H1 (cell line): ENCODE results near the gene MLEC. TPM values are rescaled to one million over a fixed set of nuclear protein-coding genes. Genes with fewer than 3 reads are reported as not detected.

ENCODE experiments used
- CTCF ChIA-PET: fragments of 300-600 bp; sonication (Branson Sonifier 250); formaldehyde crosslinking; loops from one replicate; lab custom pipeline; 2021; ENCODE audit not compliant: partially characterized antibody; lab: Charles Lee
- POLR2A ChIA-PET: fragments of 300-600 bp; sonication (Branson Sonifier 250); formaldehyde crosslinking; loops from one replicate; lab custom pipeline; 2021; ENCODE audit warnings: inconsistent platforms; ENCODE audit not compliant: partially characterized antibody; lab: Charles Lee
- DNase-seq, 2 experiments: peaks; one replicate each; pipeline versions ENCODE4 v3.0.0 to v3.0.0-alpha.2; 2010 to 2022; ENCODE audit warnings: low spot score in 2 of 2, low read depth in 1 of 2, mixed read lengths in 1 of 2
- FAIRE-seq: peaks from 2 replicates; lab custom pipeline; 2011; peaks lifted over from hg19 to GRCh38; lab: Jason Lieb, UNC
- H2AFZ ChIP-seq: 2 replicates; pipeline ENCODE4 v1.8.1; 2012; ENCODE audit warnings: low read length, inconsistent platforms
- H2AK5ac ChIP-seq: 2 replicates; pipeline ENCODE4 v1.6.1; 2013; ENCODE audit warnings: low read depth, low read length
- H2BK120ac ChIP-seq: replicated peaks from 2 replicates; pipeline ENCODE3; 2013; ENCODE audit warnings: low read depth, low read length, inconsistent platforms
- H2BK12ac ChIP-seq: 2 replicates; pipeline ENCODE4 v1.6.1; 2013; ENCODE audit warnings: low read depth, low read length
- H2BK15ac ChIP-seq: 2 replicates; pipeline ENCODE4 v1.6.1; 2013; ENCODE audit warnings: low read length
- H2BK20ac ChIP-seq: 2 replicates; pipeline ENCODE4 v1.6.1; 2013; ENCODE audit warnings: low read length
- H2BK5ac ChIP-seq: 2 replicates; pipeline ENCODE4 v1.6.1; 2013; ENCODE audit warnings: low read depth, low read length
- H3K14ac ChIP-seq: 2 replicates; pipeline ENCODE4 v1.6.1; 2013; ENCODE audit warnings: inconsistent platforms; ENCODE audit not compliant: insufficient read length
- H3K18ac ChIP-seq: 2 replicates; pipeline ENCODE4 v1.6.1; 2013; ENCODE audit warnings: low read length; ENCODE audit errors: extremely low read depth
- H3K23ac ChIP-seq: 2 replicates; pipeline ENCODE4 v1.6.1; 2013; ENCODE audit warnings: inconsistent platforms; ENCODE audit not compliant: insufficient read length
- H3K23me2 ChIP-seq: 2 replicates; pipeline ENCODE4 v1.6.1; 2013; ENCODE audit warnings: low read depth, low read length
- H3K27ac ChIP-seq: 2 replicates; pipeline ENCODE4 v1.6.1; 2011; ENCODE audit warnings: low read depth, low read length, inconsistent platforms
- H3K27me3 ChIP-seq, 4 experiments: replicated peaks in 1 of 4; 1 replicate in 1 of 4; 2 replicates in 3 of 4; pipeline versions ENCODE4 v1.6.1 to v1.8.1; 2011 to 2013; ENCODE audit warnings: low read length in 3 of 4, mild to moderate bottlenecking in 3 of 4, inconsistent platforms in 2 of 4, mixed read lengths in 2 of 4, moderate library complexity in 1 of 4; ENCODE audit not compliant: control insufficient read depth in 3 of 4, insufficient read depth in 3 of 4; ENCODE audit errors: extremely low read depth in 1 of 4
- H3K36me3 ChIP-seq, 4 experiments: 2 replicates each; pipeline versions ENCODE4 v1.6.1 to v1.8.1; 2011 to 2013; ENCODE audit warnings: mild to moderate bottlenecking in 4 of 4, low read length in 3 of 4, moderate library complexity in 2 of 4, control low read depth in 1 of 4, inconsistent platforms in 1 of 4; ENCODE audit not compliant: insufficient read depth in 4 of 4, control insufficient read depth in 2 of 4
- H3K4ac ChIP-seq: replicated peaks from 2 replicates; pipeline ENCODE3; 2013; ENCODE audit warnings: low read length, low read depth, mixed read lengths, inconsistent platforms; ENCODE audit not compliant: insufficient read length
- H3K4me1 ChIP-seq, 4 experiments: replicated peaks in 1 of 4; 1 replicate in 1 of 4; 2 replicates in 3 of 4; pipeline versions ENCODE4 v1.6.1 to v1.8.1; 2011 to 2013; ENCODE audit warnings: low read length in 3 of 4, inconsistent platforms in 2 of 4, mixed read lengths in 1 of 4; ENCODE audit not compliant: insufficient read depth in 4 of 4, control insufficient read depth in 3 of 4
- H3K4me2 ChIP-seq, 2 experiments: 2 replicates each; pipeline versions ENCODE4 v1.6.1 to v1.8.1; 2011 to 2013; ENCODE audit warnings: low read depth in 2 of 2, low read length in 2 of 2, control low read depth in 1 of 2, inconsistent platforms in 1 of 2, mild to moderate bottlenecking in 1 of 2; ENCODE audit not compliant: insufficient read depth in 1 of 2
- H3K4me3 ChIP-seq, 4 experiments: fragments of 200-600, 300-600 bp in 1 of 4; sonication (generic), shearing (Covaris generic), sonication (Bioruptor Twin) in 1 of 4; 2 replicates each; pipeline versions ENCODE4 v1.5.1 to v1.8.1; 2011 to 2016; ENCODE audit warnings: low read length in 4 of 4, low read depth in 3 of 4, control low read depth in 2 of 4, inconsistent platforms in 2 of 4, mild to moderate bottlenecking in 2 of 4, mixed read lengths in 1 of 4, moderate library complexity in 1 of 4; ENCODE audit not compliant: insufficient read depth in 2 of 4; ENCODE audit errors: extremely low read depth in 1 of 4
- H3K56ac ChIP-seq: replicated peaks from 2 replicates; pipeline ENCODE3; 2013; ENCODE audit warnings: low read depth, mild to moderate bottlenecking, mixed read lengths, low read length, inconsistent platforms; ENCODE audit not compliant: insufficient read length
- H3K79me1 ChIP-seq: 2 replicates; pipeline ENCODE4 v1.6.1; 2013; ENCODE audit warnings: low read depth, low read length, control low read depth
- H3K79me2 ChIP-seq, 2 experiments: 2 replicates each; pipeline versions ENCODE4 v1.6.1 to v1.8.1; 2012 to 2013; ENCODE audit warnings: low read length in 2 of 2, mild to moderate bottlenecking in 2 of 2, inconsistent platforms in 1 of 2; ENCODE audit not compliant: insufficient read depth in 2 of 2, control insufficient read depth in 1 of 2
- H3K9ac ChIP-seq, 4 experiments: replicated peaks in 1 of 4; 1 replicate in 1 of 4; 2 replicates in 3 of 4; pipeline versions ENCODE4 v1.6.1 to v1.8.1; 2011 to 2013; ENCODE audit warnings: low read depth in 3 of 4, low read length in 3 of 4, control low read depth in 2 of 4, mild to moderate bottlenecking in 2 of 4, moderate library complexity in 2 of 4, inconsistent platforms in 1 of 4; ENCODE audit errors: extremely low read depth in 1 of 4
- H3K9me3 ChIP-seq, 2 experiments: 2 replicates each; pipeline versions ENCODE4 v1.6.1 to v1.8.1; 2012 to 2013; ENCODE audit warnings: mild to moderate bottlenecking in 2 of 2, moderate library complexity in 2 of 2, control low read depth in 1 of 2, inconsistent platforms in 1 of 2, low read depth in 1 of 2, low read length in 1 of 2, mixed read lengths in 1 of 2; ENCODE audit not compliant: insufficient read depth in 2 of 2
- H4K20me1 ChIP-seq, 2 experiments: replicated peaks in 1 of 2; 2 replicates each; pipeline versions ENCODE3 to v1.8.1; 2011 to 2013; ENCODE audit warnings: inconsistent platforms in 2 of 2, low read length in 2 of 2, mild to moderate bottlenecking in 1 of 2; ENCODE audit not compliant: insufficient read depth in 2 of 2, control insufficient read depth in 1 of 2
- H4K5ac ChIP-seq: 2 replicates; pipeline ENCODE4 v1.6.1; 2013; ENCODE audit warnings: low read length, low read depth, mixed read lengths, inconsistent platforms; ENCODE audit not compliant: insufficient read length
- H4K8ac ChIP-seq: 2 replicates; pipeline ENCODE4 v1.8.0; 2013; ENCODE audit warnings: mild to moderate bottlenecking, moderate library complexity, low read length, inconsistent platforms; ENCODE audit not compliant: insufficient read depth; ENCODE audit errors: extremely low read depth
- H4K91ac ChIP-seq: replicated peaks from 2 replicates; pipeline ENCODE3; 2013; ENCODE audit warnings: low read length, mixed read lengths, inconsistent platforms; ENCODE audit not compliant: insufficient read length
- ATF2 ChIP-seq: IDR thresholded peaks from 2 replicates; pipeline ENCODE4 v1.6.1; 2012; ENCODE audit warnings: low read length, inconsistent platforms
- EGR1 ChIP-seq: IDR thresholded peaks from 2 replicates; pipeline ENCODE4 v1.6.1; 2011; ENCODE audit warnings: low read depth, low read length, borderline replicate concordance
- HDAC6 ChIP-seq: IDR thresholded peaks from one replicate; pipeline ENCODE4 v1.7.1; 2012; ENCODE audit warnings: low read depth, mild to moderate bottlenecking, inconsistent platforms, low read length, moderate library complexity
- MAFK ChIP-seq: IDR thresholded peaks from 2 replicates; pipeline ENCODE4 v1.6.1; 2012; ENCODE audit warnings: low read depth, mild to moderate bottlenecking, improper control_type of control experiment, low read length
- RXRA ChIP-seq: IDR thresholded peaks from 2 replicates; pipeline ENCODE4 v1.6.1; 2011; ENCODE audit warnings: low read depth, mild to moderate bottlenecking, low read length, moderate library complexity; ENCODE audit not compliant: insufficient read depth
- SP2 ChIP-seq: IDR thresholded peaks from 2 replicates; pipeline ENCODE4 v1.6.1; 2012; ENCODE audit warnings: mild to moderate bottlenecking, low read length, inconsistent platforms
- TAF1 ChIP-seq: IDR thresholded peaks from 2 replicates; pipeline ENCODE4 v1.6.1; 2011; ENCODE audit warnings: mild to moderate bottlenecking, low read depth, low read length
- TAF7 ChIP-seq: optimal IDR thresholded peaks from 2 replicates; pipeline ENCODE3; 2011; ENCODE audit warnings: low read depth, mild to moderate bottlenecking, inconsistent platforms, low read length, moderate library complexity, borderline replicate concordance
- WGBS, 2 experiments: shearing (Covaris generic) in 1 of 2; methylation state at CpG; one replicate each; pipeline versions ENCODE4 v1.1.6 to v1.1.7; 2013 to 2015; ENCODE audit warnings: low lambda C conversion rate in 2 of 2, mixed read lengths in 2 of 2, inconsistent platforms in 1 of 2, low coverage in 1 of 2, missing lambda C conversion rate in 1 of 2; ENCODE audit not compliant: insufficient replicate concordance in 2 of 2, insufficient coverage in 1 of 2, insufficient read length in 1 of 2; ENCODE audit errors: extremely low coverage in 1 of 2, missing lambda C conversion rate in 1 of 2; 5-methylcytosine and 5-hydroxymethylcytosine counted together
- polyA plus RNA-seq, 7 experiments: library from polyadenylated mRNA; depleted of rRNA in 3 of 7; stranded (reverse) in 5 of 7; unstranded in 2 of 7; fragments of >200 nt in 5 of 7; fragments of 200-250 nt in 2 of 7; gene quantifications; 1 replicate in 5 of 7; 2 replicates in 1 of 7; 4 replicates in 1 of 7; pipeline versions ENCODE4 v1.2.1 to v1.2.3, GENCODE V29; 2011 to 2013; ENCODE audit warnings: missing spikeins in 2 of 7, mixed read lengths in 2 of 7
- total RNA-seq: library from RNA; stranded (reverse); fragmentation: NEBNext Ultra II Directional; extraction: Animal tissue kit (Norgen Biotek cat#: 25700); gene quantifications from 2 replicates; pipeline ENCODE4 v1.2.1, GENCODE V29; 2021
- TF ChIP-seq, protein P1 (sequence below): IDR thresholded peaks from 2 replicates; pipeline ENCODE4 v1.6.1; 2012; ENCODE audit warnings: inconsistent platforms

The MLEC gene
- total and polyA plus RNA-seq, 2 of the 8 experiments (the other 6 are each of a cell fraction or from before 2014, with no cell fraction given), result 37.1 to 260 TPM

GRCh38 chr12:120725659-120726509 lies 38.9 kb downstream of the MLEC start, which contains the start of gene ACADS:
Gene ACADS (plus strand): TSS chr12:120725826. CDS start chr12:120725886, 60 bp downstream.
- Histone ChIP-seq H2BK15ac (no peak within 1 kb of the TSS; the same call in 1 of the 2 replicates), H3K4me3 (peak within 1 kb of the TSS; percentile 48 to 70 (median 62)), H2BK5ac (no peak within 1 kb of the TSS), H3K14ac (no peak within 1 kb of the TSS), H3K4ac (no peak within 1 kb of the TSS), H3K27ac (no peak within 1 kb of the TSS), H3K9ac (peak within 1 kb of the TSS in 3 of 4 experiments; percentile 29 to 44 (median 33); a peak in 5 of 7 replicates), H4K5ac (no peak within 1 kb of the TSS), H2BK12ac (no peak within 1 kb of the TSS), H4K91ac (no peak within 1 kb of the TSS), H3K79me2 (no peaks in the 10 kb centered on the region), H4K20me1 (peaks cover 0 to 6% of the 10 kb centered on the region in 2 experiments), H3K23ac (no peak within 1 kb of the TSS), H2BK120ac (no peak within 1 kb of the TSS), H3K56ac (no peak within 1 kb of the TSS), H3K18ac (0 out of 2 replicates have a peak within 1 kb of the TSS, but pooled peaks have one; percentile 19), H2AK5ac (no peak within 1 kb of the TSS), H2BK20ac (no peak within 1 kb of the TSS), H3K23me2 (peaks cover 4% of the 10 kb centered on the region; the same call in 1 of the 2 replicates), H3K36me3 (peaks cover 13 to 25% (median 20%) of the 10 kb centered on the region in 4 experiments), H3K4me2 (peak within 1 kb of the TSS; percentile 77 to 81), H3K79me1 (no peaks in the 10 kb centered on the region), H4K8ac (no peak within 1 kb of the TSS; the same call in 1 of the 2 replicates), H3K4me1 (peaks cover 0 to 5% (median 4%) of the 10 kb centered on the region in 4 experiments; a peak in 4 of 7 replicates), H3K9me3 (no peaks in the 10 kb centered on the region), H3K27me3 (peaks cover 0 to 4% (median 1%) of the 10 kb centered on the region in 4 experiments; a peak in 3 of 7 replicates), H2AFZ (peak within 1 kb of the TSS; percentile 60)
- ChIA-PET POLR2A (interaction anchor here (0.8 to 1.5 kb wide), 4 partner anchors 14 to 171 kb away, joined by 3 to 6 read pairs (median 6); partner anchors contain the start of gene POP5), CTCF (interaction anchor here (0.6 to 1.4 kb wide), 10 partner anchors 10 to 246 kb away, joined by 3 to 7 read pairs (median 4); partner anchors contain the start of gene POP5)
- WGBS, 2 experiments, result 15% methylated on average over 52 of the region's 66 CpGs; no CpG with 5 or more reads in 1 of the 2 experiments
- DNase-seq, result peak in 1 of 2 experiments; percentile 98
- no peak for FAIRE-seq
- TF ChIP-seq SP2, result no peak
- TF ChIP-seq, protein P1, sequence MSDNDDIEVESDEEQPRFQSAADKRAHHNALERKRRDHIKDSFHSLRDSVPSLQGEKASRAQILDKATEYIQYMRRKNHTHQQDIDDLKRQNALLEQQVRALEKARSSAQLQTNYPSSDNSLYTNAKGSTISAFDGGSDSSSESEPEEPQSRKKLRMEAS, result peak; percentile 44; the same call in 1 of the 2 replicates
- TF ChIP-seq HDAC6, result no peak
- no peak for TF ChIP-seq MAFK
- no peak for TF ChIP-seq EGR1
- no peak for TF ChIP-seq RXRA
- TF ChIP-seq TAF1, result peak; percentile 71
- TF ChIP-seq TAF7, result no peak
- no peak for TF ChIP-seq ATF2
